Measurements from ENCODE around the gene PTPRN2. TPM values are rescaled to one million over a fixed set of nuclear protein-coding genes. Genes with fewer than 3 reads are reported as not detected.

PTPRN2 gene
- total RNA-seq, 1 experiment from 2014 or later, result not detected

- no peak overlapping the region for H3K4me2 ChIP-seq
- no peaks in the 10 kb centered on the region for H3K9me2 ChIP-seq (ENCODE audit: insufficient read depth)
- H3K4me3 ChIP-seq, result no peak overlapping the region
- ChIA-PET CTCF (no interaction called here), POLR2A (ENCODE audit: unreplicated experiment) (no interaction called here)
- H3K4me1 ChIP-seq (replicated peaks; ENCODE audit: insufficient read depth), result no peaks in the 10 kb centered on the region
- no peaks in the 10 kb centered on the region for H4K20me1 ChIP-seq (ENCODE audit: insufficient read depth)
- no peak for DNase-seq
- H3K27ac ChIP-seq, result no peak overlapping the region
- no peak overlapping the region for H2AFZ ChIP-seq
- no peaks in the 10 kb centered on the region for H3F3A ChIP-seq (ENCODE audit: insufficient read depth, low read depth)
- BruUV-seq (replicated peaks), result no TSS peak
- no peak for TF ChIP-seq EZH2 (IDR thresholded peaks at IDR 0.05; ENCODE audit: low read depth)
- TF ChIP-seq, protein P1, sequence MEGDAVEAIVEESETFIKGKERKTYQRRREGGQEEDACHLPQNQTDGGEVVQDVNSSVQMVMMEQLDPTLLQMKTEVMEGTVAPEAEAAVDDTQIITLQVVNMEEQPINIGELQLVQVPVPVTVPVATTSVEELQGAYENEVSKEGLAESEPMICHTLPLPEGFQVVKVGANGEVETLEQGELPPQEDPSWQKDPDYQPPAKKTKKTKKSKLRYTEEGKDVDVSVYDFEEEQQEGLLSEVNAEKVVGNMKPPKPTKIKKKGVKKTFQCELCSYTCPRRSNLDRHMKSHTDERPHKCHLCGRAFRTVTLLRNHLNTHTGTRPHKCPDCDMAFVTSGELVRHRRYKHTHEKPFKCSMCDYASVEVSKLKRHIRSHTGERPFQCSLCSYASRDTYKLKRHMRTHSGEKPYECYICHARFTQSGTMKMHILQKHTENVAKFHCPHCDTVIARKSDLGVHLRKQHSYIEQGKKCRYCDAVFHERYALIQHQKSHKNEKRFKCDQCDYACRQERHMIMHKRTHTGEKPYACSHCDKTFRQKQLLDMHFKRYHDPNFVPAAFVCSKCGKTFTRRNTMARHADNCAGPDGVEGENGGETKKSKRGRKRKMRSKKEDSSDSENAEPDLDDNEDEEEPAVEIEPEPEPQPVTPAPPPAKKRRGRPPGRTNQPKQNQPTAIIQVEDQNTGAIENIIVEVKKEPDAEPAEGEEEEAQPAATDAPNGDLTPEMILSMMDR (conservative IDR thresholded peaks at IDR 0.05), result no peak
- no peaks in the 10 kb centered on the region for H3K36me3 ChIP-seq (ENCODE audit: low read depth)
- no peaks in the 10 kb centered on the region for H3K9me3 ChIP-seq (ENCODE audit: insufficient read depth, low read depth)
- no peaks in the 10 kb centered on the region for H3K79me2 ChIP-seq (ENCODE audit: low read depth)
- H3K27me3 ChIP-seq (ENCODE audit: insufficient read depth, low read depth), result peaks cover 83% of the 10 kb centered on the region
- intact Hi-C loops (cut with micrococcal nuclease; ENCODE audit: unreplicated experiment), result no loop called here
Measured at GRCh38 chr7:158074896-158075632, 512.6 kb downstream of the PTPRN2 start.

DNA sequence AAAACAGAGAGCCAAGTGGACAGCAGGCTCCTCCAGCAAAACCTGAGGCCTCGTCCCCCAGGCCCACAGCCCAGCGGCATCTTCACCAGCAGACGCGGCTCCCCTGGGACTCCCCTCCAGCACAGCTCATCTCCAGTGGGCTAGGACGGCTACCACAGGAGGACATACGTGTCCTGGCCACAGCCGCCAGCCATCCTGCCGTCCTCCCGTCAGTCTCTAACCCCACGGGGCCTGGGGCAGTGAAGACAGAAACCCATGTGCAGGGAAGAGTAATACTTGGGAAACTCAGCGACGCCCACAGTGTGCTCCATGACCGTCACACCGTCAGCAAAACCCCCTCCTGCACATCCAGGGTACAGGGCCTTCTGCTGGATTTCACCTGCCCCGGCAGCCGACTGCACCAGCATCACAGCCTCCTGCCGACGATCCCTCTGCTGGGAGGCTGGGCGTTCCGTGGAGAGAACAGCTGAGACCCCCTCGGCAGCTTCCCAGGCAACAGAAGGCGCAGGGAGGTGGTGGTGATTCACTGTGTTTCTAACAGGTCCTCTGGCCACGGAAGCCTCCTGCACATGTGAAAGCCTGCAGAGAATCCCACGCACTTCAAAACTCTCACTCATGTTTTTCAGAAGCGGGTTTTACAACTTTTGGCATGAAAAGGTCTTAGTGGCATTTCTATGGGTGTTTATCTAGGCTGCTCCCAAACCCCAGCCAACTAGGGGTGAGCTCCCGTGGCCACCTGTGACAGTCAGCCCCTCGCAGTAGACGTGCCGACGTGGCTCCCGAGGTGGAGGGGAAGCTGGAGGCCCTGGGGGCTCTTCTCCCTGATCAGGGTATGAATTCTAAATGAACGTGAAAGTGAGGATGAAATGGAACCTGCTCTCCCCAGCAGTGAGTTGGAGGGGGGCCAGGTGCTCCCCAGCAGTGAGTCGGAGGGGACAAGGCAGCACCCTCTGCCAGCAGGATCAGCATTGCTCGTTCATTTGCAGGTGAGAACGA is 513.5 kb downstream of the PTPRN2 start:
- intact Hi-C loops (cut with micrococcal nuclease; ENCODE audit: unreplicated experiment), result no loop called here
- Histone ChIP-seq H3K4me1 (replicated peaks; ENCODE audit: insufficient read depth) (no peaks in the 10 kb centered on the region), H3F3A (ENCODE audit: insufficient read depth, low read depth) (no peaks in the 10 kb centered on the region), H3K27me3 (ENCODE audit: insufficient read depth, low read depth) (peaks cover 83% of the 10 kb centered on the region), H3K4me2 (no peak overlapping the region), H3K9me3 (ENCODE audit: insufficient read depth, low read depth) (no peaks in the 10 kb centered on the region), H3K4me3 (no peak overlapping the region), H4K20me1 (ENCODE audit: insufficient read depth) (no peaks in the 10 kb centered on the region), H3K79me2 (ENCODE audit: low read depth) (no peaks in the 10 kb centered on the region), H2AFZ (no peak overlapping the region), H3K27ac (no peak overlapping the region), H3K9me2 (ENCODE audit: insufficient read depth) (no peaks in the 10 kb centered on the region), H3K36me3 (ENCODE audit: low read depth) (no peaks in the 10 kb centered on the region)
- no TSS peak for BruUV-seq (replicated peaks)
- DNase-seq, result no peak
- POLR2A ChIA-PET (ENCODE audit: unreplicated experiment), result no interaction called here
- TF ChIP-seq, protein P1 (conservative IDR thresholded peaks at IDR 0.05), result no peak
- no peak for TF ChIP-seq EZH2 (IDR thresholded peaks at IDR 0.05; ENCODE audit: low read depth)
- CTCF ChIA-PET, result no interaction called here

DNA sequence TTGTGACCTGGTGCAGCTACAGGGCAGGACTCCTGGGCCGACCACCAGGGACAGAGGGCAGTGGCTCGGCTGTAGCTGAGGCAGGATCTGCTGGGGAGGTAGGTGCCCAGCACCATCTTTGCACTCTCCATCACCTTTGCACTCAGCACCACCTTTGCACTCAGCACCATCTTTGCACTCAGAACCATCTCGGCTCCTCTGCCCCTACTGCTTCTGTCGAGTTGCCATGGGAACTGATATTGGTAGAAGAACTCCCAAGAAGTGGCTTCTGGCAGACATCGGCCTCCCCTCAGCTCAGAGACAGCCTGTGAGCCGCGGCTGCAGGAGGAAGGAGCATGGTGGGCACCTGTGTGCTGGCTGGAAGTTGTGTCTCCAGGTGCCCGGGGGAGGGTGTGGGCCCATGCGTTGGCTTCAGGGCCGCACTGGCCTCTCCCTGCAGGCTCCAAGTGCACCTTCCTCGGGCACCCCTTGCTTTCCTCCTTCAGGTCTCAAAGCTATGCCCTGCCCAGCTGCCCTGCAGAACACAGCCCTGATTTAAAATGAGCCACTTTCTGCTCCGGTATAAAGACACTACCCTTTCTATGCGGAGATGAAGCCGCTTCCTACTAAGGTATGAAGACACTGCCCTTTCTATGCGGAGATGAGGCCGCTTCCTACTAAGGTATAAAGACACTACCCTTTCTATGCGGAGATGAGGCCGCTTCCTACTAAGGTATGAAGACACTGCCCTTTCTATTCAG is 514.5 kb downstream of the PTPRN2 start:
- TF ChIP-seq, protein P1 (conservative IDR thresholded peaks at IDR 0.05), result no peak
- no peak for TF ChIP-seq EZH2 (IDR thresholded peaks at IDR 0.05; ENCODE audit: low read depth)
- ChIA-PET CTCF (no interaction called here), POLR2A (ENCODE audit: unreplicated experiment) (no interaction called here)
- no peak overlapping the region for H3K27ac ChIP-seq
- no TSS peak for BruUV-seq (replicated peaks)
- no peak overlapping the region for H2AFZ ChIP-seq
- intact Hi-C loops (cut with micrococcal nuclease; ENCODE audit: unreplicated experiment), result no loop called here
- H3F3A ChIP-seq (ENCODE audit: insufficient read depth, low read depth), result no peaks in the 10 kb centered on the region
- no peaks in the 10 kb centered on the region for H3K79me2 ChIP-seq (ENCODE audit: low read depth)
- no peak overlapping the region for H3K4me3 ChIP-seq
- no peak for DNase-seq
- H3K9me2 ChIP-seq (ENCODE audit: insufficient read depth), result no peaks in the 10 kb centered on the region
- H3K4me2 ChIP-seq, result no peak overlapping the region
- H3K36me3 ChIP-seq (ENCODE audit: low read depth), result no peaks in the 10 kb centered on the region
- H3K27me3 ChIP-seq (ENCODE audit: insufficient read depth, low read depth), result peaks cover 83% of the 10 kb centered on the region
- no peaks in the 10 kb centered on the region for H3K4me1 ChIP-seq (replicated peaks; ENCODE audit: insufficient read depth)
- no peaks in the 10 kb centered on the region for H3K9me3 ChIP-seq (ENCODE audit: insufficient read depth, low read depth)
- peaks cover 7% of the 10 kb centered on the region; the same call in 1 of the 2 replicates for H4K20me1 ChIP-seq (ENCODE audit: insufficient read depth)

Measured in PC-9 (cell line).